HG02840 (cell line): ENCODE measurements around the gene RERE.

Experiments used
- ATAC-seq: cut with Tn5 transposase; IDR thresholded peaks from one replicate; pipeline ENCODE4 v1.9.1; 2021; ENCODE audit warnings: mild to moderate bottlenecking, moderate library complexity, moderate number of reproducible peaks; ENCODE audit not compliant: unreplicated experiment, low FRiP score

Gene RERE

GRCh38 chr1:8538502-8538901 is 278.9 kb downstream of the RERE start:
- ATAC-seq: no peak

DNA sequence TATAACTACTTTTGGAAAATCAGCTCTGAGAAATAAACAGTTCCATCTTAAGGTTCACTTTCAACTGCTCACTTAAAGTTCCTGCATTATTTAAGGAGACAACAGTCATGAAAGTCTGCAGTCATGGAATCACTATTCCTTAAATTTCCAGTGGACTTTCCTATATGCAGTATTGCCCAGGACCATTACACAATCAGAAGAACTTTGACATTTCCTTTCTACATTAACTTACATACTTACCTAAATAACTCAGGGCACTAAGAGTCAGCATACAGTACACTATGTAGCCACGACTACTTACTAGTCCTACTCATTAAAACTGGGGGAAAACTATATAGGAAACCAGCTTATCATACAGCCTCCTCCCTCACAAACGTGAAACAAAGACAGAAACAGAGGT is 279.4 kb downstream of the RERE start:
- ATAC-seq: no peak

DNA sequence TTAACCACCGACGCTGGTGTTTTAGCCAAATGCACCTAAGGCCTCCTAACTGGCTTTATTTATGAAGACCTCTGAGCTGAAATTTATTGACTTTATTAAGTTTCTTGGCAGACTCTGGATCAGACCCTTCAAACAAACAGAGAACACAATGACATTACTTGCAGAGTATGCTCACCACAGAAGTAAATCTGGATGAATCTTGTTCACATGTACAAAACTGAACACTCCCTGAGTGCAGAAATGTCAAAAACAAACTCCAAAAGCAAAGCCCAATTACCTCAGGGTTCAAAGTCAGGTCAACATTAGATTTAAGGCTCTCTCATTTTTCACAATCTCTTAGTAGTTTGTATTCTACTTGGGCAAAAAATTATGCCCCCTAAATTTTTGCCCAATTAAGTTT is 280.9 kb downstream of the RERE start:
- no peak for ATAC-seq

DNA sequence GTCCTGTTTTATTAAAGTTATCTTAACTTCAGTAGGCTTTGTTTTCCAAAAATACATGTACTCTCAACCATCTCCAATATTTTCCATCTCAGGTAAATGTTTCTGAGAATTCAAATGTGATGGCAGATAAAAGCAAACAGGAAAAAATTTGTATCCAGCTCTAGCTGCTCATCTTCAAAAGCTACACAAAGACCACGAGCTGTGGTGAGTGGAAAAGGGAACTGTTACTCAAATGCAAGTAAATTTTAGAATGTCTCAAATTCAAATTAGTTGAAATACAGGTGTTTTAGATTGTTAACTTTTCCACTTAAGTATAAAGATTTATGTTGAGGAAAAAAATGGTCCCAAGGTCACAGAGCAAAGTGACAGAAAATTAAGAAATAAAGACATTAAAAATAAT is 283.5 kb downstream of the RERE start:
- ATAC-seq: no peak

GRCh38 chr1:8533124-8533523 is 284.3 kb downstream of the RERE start:
- peak; percentile 47 for ATAC-seq

- ATAC-seq: no peak
Measured at GRCh38 chr1:8529901-8530300, 287.5 kb downstream of the RERE start.

- ATAC-seq: no peak
Measured at GRCh38 chr1:8527941-8528340, 289.5 kb downstream of the RERE start.

- no peak for ATAC-seq
Measured at GRCh38 chr1:8525558-8526275, 291.7 kb downstream of the RERE start.

DNA sequence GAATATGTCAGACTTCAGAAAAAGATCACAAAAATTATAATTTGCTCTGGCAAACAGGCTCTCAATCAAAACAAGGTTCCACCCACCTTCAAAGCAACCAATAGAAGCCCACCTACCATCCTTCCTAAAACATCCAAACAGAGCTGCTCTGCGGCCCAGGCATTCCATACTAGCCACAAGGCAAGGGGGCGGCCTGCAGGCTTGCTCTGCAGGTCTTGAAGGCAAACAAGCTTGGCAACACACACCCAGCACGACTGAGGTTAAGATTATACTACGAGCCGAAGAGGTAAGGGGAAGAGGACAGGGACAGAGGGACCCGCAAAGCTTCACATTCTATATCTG is 292.3 kb downstream of the RERE start:
- ATAC-seq: no peak

- no peak for ATAC-seq
Measured at GRCh38 chr1:8524627-8525157, 292.7 kb downstream of the RERE start.

- no peak for ATAC-seq
Measured at GRCh38 chr1:8523666-8524206, 293.7 kb downstream of the RERE start.

DNA sequence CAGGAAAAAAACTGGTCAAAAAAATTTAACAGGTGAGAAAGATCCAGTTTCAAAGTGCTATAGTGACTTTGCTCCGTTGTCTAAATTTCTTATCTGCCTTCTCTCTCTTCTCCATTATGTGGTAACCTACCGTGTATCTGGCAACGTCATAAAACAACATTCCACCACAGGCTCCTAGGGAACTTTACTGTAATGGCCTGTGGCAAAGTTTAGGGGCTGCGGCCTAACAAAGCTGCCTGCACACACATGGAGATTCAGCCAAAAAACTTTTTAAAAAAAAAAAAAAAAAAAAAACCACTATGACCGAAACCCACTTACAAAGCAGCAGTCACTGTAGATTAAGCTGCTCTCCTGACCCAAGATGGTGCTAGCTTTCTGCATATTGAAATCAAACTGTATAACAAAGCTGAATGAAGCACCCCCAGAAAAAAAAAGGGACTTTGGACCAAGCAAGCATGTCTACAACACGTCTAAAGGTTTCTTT is 296.9 kb downstream of the RERE start:
- no peak for ATAC-seq

DNA sequence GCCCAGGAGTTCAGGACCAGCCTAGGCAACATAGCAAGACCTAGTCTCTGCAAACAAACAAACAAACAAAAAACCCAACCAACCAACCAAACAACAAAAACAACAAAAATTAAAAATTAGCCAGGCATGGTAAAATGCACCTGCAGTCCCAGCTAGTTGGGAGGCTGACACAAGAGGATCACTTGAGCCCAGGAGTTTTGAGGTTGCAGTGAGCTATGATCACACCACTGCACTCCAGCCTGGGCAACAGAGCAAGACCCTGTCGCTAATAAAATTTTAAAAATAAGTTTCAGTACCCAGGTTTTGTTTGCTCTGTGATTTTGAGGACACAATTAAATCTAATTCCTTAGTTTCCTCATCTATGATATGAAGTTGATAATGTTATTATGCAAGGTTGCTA is 298.3 kb downstream of the RERE start:
- no peak for ATAC-seq

DNA sequence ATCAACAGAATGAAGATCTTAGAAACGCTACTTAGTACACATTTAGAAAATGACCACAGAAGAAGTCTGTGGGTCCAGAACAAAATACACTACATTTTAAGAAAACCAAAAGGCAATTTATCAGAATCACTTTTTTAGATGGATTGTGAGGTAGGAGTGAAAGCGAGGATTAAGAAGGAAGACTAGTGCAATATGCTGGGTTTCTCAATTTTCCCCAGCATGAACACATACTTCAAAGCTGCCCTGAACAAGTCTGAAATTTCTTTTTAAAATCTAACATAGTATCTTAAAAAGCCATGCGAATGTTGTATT is 299.0 kb downstream of the RERE start:
- ATAC-seq: no peak

GRCh38 chr1:8517661-8518489 is 299.6 kb downstream of the RERE start:
- ATAC-seq: no peak

DNA sequence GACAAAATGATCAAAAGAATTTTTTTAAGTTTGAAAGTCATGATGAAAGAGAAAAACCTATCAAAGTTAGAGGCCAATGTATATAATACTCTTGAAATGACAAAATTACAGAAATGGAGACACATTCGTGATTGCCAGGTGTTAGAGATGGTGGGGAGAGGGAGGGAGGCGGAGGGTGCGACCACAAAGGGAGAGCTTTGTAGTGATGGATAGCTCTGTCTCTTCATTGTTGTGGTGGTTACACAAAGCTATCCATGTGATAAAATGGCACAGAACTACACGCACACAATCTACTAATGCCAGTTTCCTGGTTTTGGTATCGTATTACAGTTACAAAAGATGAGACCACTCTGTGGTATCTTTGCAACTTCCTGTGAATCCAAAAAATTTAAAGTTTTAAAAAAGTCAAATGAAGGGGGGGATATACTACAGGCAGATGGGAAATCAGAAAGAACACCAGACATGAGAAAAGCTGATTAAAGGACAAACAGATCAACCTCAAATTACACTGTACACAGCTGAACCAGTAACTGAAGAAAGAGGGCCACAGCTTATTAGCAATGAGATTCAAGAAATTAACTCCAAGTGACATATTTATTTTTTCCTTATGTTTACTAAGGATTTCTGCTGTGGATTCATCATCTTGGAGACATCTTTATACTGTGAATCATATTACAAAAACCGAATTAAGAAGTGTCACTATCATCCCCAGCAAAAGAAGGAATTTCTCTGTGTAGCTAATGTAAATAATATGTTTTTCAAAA is 300.5 kb downstream of the RERE start:
- no peak for ATAC-seq

DNA sequence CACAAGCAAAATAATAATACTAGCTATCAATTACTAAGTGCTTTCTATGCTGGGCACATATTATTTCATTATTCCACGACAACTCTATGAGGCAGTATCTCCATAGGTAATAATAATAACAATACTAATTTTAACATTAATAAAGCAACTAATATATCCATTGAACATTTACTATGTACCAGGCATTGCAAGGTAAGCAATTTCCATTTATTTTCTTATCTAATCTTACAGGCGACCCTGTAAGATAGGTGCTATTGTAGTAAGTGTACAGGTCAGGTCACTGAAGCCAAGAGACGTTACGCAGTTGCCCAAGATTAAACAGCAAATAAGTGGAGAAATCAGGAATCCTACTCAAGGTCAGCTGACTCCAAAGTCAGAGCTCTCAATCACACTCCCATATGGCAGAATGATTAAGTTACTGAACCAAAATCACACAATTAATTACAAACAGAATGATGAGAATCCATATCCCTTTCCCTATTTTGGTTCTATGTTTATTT is 301.1 kb downstream of the RERE start:
- ATAC-seq: no peak

DNA sequence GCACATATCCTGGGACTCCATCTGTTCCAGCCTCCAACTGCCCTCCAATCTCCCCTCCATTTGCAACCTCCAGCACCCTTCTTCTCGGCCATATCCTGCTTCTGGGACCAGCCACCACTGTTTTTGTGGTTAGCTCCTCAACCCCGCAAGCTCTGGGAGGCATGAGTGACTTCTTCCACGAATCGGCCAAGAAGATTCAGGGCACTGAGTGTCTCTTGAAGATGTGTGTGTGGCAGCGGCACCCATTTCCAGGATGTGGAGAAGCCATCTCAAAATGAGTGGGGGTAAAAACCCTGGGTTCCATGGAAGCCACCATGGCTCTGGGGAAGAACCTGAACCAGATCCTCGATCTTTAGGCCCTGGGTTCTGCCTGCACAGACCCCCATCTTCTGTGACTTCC is 304.9 kb downstream of the RERE start:
- no peak for ATAC-seq

DNA sequence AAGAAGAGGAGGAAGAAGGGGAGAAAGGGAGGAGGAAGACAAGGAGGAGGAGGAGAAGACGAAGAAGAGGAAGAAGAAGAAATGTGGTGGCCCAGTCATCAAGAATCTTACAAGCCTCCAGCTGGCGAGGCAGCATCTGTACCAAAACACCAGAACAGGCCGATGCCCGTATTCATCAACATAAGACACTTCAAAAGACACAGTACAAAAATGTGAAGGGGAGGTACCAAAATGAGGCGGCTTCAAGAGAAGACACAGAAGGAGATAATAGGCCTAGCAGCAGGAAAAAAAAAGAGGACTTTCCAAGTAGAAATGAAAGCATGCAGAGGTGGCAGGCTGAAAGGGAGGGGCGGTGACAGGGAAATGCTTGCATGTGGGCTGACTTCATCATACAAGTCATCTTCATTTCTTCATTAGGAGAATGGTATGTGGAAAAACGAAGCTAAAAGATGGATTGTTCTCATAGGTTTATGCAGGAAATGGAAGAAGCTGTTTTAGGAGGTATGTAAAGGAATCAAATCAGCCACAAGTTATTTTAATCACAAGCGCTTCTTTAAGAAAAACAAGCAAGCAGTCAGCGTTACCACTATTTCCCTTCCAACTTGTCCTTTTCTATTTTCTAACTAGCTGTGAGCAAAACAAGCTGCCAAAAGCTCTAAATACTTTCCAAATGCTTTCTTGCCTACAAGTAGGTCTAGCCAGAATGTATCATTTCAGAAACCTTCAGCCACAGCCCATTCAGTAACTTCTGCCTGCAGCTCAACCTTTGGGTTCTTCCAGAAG is 307.2 kb downstream of the RERE start:
- no peak for ATAC-seq

DNA sequence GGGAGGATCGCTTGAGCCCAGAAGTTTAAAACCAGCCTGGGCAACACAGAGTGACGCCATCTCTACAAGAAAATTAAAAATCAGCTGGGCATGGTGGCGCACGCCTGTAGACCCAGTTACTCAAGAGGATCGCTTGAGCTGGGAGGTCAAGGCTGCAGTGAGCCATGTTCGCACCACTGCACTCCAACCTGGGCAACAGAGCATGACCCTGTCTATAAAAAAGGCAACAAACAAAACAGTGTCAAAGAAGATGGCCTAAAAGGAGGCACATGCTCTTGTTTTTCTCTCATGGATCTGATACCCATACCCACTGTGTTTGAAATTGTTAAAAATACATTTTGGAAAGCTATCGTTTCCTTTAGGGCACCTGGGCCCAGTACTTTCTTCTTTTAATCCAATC is 307.9 kb downstream of the RERE start:
- no peak for ATAC-seq
